ENCODE measurements around the gene FHL2. TPM values are rescaled to one million over a fixed set of nuclear protein-coding genes. Genes with fewer than 3 reads are reported as not detected.

The FHL2 gene
- total and polyA plus RNA-seq, 2 donors (not counting 3 experiments of a cell fraction or from before 2014, with no cell fraction given), result 197 to 491 TPM

GRCh38 chr2:105438104-105438929 lies 39.5 kb upstream of the FHL2 start:
- H3K27ac ChIP-seq (ENCODE audit: insufficient read depth, low read depth, low read length), result no peak overlapping the region
- H2AFZ ChIP-seq (ENCODE audit: low read depth, low read length), result no peak overlapping the region
- H3K79me2 ChIP-seq (ENCODE audit: control insufficient read depth, insufficient read depth, low read length), result no peaks in the 10 kb centered on the region
- no peak for TF ChIP-seq FOS (IDR thresholded peaks at IDR 0.05; ENCODE audit: borderline replicate concordance, insufficient read depth, low read length)
- no peak for TF ChIP-seq POLR2A (IDR thresholded peaks at IDR 0.05; ENCODE audit: low read depth, low read length)
- no peak for TF ChIP-seq MYC (IDR thresholded peaks at IDR 0.05; ENCODE audit: low read depth, low read length)
- TF ChIP-seq MAX (IDR thresholded peaks at IDR 0.05; ENCODE audit: insufficient read depth, insufficient read length), result no peak
- no peak for TF ChIP-seq EZH2 (IDR thresholded peaks at IDR 0.05; ENCODE audit: borderline replicate concordance, low read depth, low read length, severe bottlenecking)
- no peak for TF ChIP-seq GATA2 (IDR thresholded peaks at IDR 0.05; ENCODE audit: insufficient read depth, insufficient read length, low read depth, low read length)
- TF ChIP-seq JUN (IDR thresholded peaks at IDR 0.05; ENCODE audit: borderline replicate concordance, insufficient read depth, insufficient read length, low read depth), result no peak
- no peak for TF ChIP-seq POLR2AphosphoS5 (IDR thresholded peaks at IDR 0.05; ENCODE audit: insufficient read depth, low read depth, low read length)
- TF ChIP-seq CTCF (IDR thresholded peaks at IDR 0.05; ENCODE audit: extremely low read depth in 1 of 2, insufficient read depth in 1 of 2, low read depth in 1 of 2, low read length in 2 of 2), result no peak
- H3K4me2 ChIP-seq (ENCODE audit: insufficient read depth, low read length), result no peak overlapping the region
- H4K20me1 ChIP-seq (replicated peaks; ENCODE audit: control insufficient read depth, extremely low read depth, insufficient read depth, low read length), result no peaks in the 10 kb centered on the region
- H3K36me3 ChIP-seq (ENCODE audit: control insufficient read depth in 2 of 2, extremely low read depth in 1 of 2, insufficient read depth in 2 of 2, low read length in 2 of 2), result no peaks in the 10 kb centered on the region
- H3K4me1 ChIP-seq (ENCODE audit: control insufficient read depth, extremely low read depth, insufficient read depth, low read length), result no peaks in the 10 kb centered on the region
- H3K9me1 ChIP-seq (replicated peaks; ENCODE audit: control insufficient read depth, extremely low read depth, insufficient read depth, low read length), result no peaks in the 10 kb centered on the region
- peaks cover 3 to 13% of the 10 kb centered on the region in 2 experiments for H3K27me3 ChIP-seq (ENCODE audit: control insufficient read depth in 2 of 2, insufficient read depth in 2 of 2, low read length in 2 of 2)
- no peak overlapping the region for H3K4me3 ChIP-seq (replicated peaks in 1 of 3; ENCODE audit: insufficient read depth in 1 of 3, low read depth in 1 of 3, low read length in 3 of 3)
- DNase-seq (ENCODE audit: low read depth, low spot score) (no peak), FAIRE-seq (no peak)
- intact Hi-C loops (cut with micrococcal nuclease), result no loop called here
- dilution Hi-C loops (cut with MboI; ENCODE audit: extremely low pct_ligation_motif_present, low sequenced_read_pairs), result no loop called here
- no TSS peak for BruUV-seq (replicated peaks)
- no peak overlapping the region for H3K9ac ChIP-seq (replicated peaks; ENCODE audit: extremely low read depth, insufficient read depth, low read length)
- CTCF ChIA-PET, result interaction anchor here (0.6 to 1.2 kb wide), 3 partner anchors 15 to 190 kb away, joined by 3 to 5 read pairs (median 4); no protein-coding TSS in a partner anchor
- POLR2A ChIA-PET, result interaction anchor here (0.6 kb wide), 1 partner anchor 50 kb away, joined by 4 read pairs; no protein-coding TSS in a partner anchor
- H3K9me3 ChIP-seq (replicated peaks; ENCODE audit: control insufficient read depth, insufficient read depth, low read length), result no peaks in the 10 kb centered on the region

All from endothelial cell of umbilical vein (primary cell).